K562 (cell line): ENCODE data around the gene SMIM29. TPM values are rescaled to one million over a fixed set of nuclear protein-coding genes. Genes with fewer than 3 reads are reported as not detected.

Experiments used
- CBX5 ChIP-seq: IDR thresholded peaks from 2 replicates; pipeline ENCODE4 v1.6.1; 2014; ENCODE audit warnings: low read depth, borderline replicate concordance
- CREB3L1 ChIP-seq: fragments of 450-650 bp; IDR thresholded peaks from 2 replicates; pipeline ENCODE4 v1.6.1; 2014; ENCODE audit warnings: low read depth, mild to moderate bottlenecking, moderate library complexity, borderline replicate concordance
- FIP1L1 ChIP-seq: fragments of 200-400 bp; formaldehyde crosslinking; IDR thresholded peaks from 2 replicates; pipeline ENCODE4 v1.6.1; 2018; ENCODE audit warnings: mild to moderate bottlenecking, low read depth, low read length; ENCODE audit not compliant: poor library complexity, severe bottlenecking
- HCFC1 ChIP-seq: IDR thresholded peaks from 2 replicates; pipeline ENCODE4 v1.6.1; 2012; ENCODE audit warnings: low read depth, low read length, improper control_type of control experiment
- ID3 ChIP-seq, 2 experiments: fragments of 250-450 bp in 1 of 2; fragments of 450-650 bp in 1 of 2; sonication (Bioruptor Pico) in 1 of 2; IDR thresholded peaks; 2 replicates each; pipeline versions ENCODE4 v1.6.1 to v1.8.0; 2016 to 2021; ENCODE audit warnings: mild to moderate bottlenecking in 2 of 2, moderate library complexity in 2 of 2, missing compliant biosample characterization in 1 of 2, missing genetic modification characterization in 1 of 2
- KDM4B ChIP-seq, 2 experiments: fragments of 450-650 bp in 1 of 2; sonication (generic) in 1 of 2; IDR thresholded peaks; 2 replicates each; pipeline ENCODE4 v1.6.1; 2016 to 2017; ENCODE audit warnings: borderline replicate concordance in 2 of 2, antibody characterized with exemption in 1 of 2, low read depth in 1 of 2, mild to moderate bottlenecking in 1 of 2
- NCOA1 ChIP-seq: fragments of 450-650 bp; IDR thresholded peaks from 2 replicates; pipeline ENCODE4 v1.6.1; 2016; ENCODE audit warnings: low read depth
- NKRF ChIP-seq: fragments of 450-650 bp; IDR thresholded peaks from 2 replicates; pipeline ENCODE4 v1.6.1; 2016; ENCODE audit warnings: borderline replicate concordance
- PTBP1 ChIP-seq: fragments of 200-400 bp; formaldehyde crosslinking; IDR thresholded peaks from 2 replicates; pipeline ENCODE4 v1.6.1; 2017; ENCODE audit warnings: low read depth, low read length
- SIN3A ChIP-seq, 2 experiments: fragments of 150-350 bp in 1 of 2; IDR thresholded peaks; 2 replicates each; pipeline ENCODE4 v1.6.1; 2011 to 2016; ENCODE audit warnings: borderline replicate concordance in 2 of 2, low read depth in 2 of 2, low read length in 2 of 2, mild to moderate bottlenecking in 2 of 2, moderate library complexity in 2 of 2; ENCODE audit not compliant: control insufficient read depth in 1 of 2
- ZBTB7A ChIP-seq: IDR thresholded peaks from 2 replicates; pipeline ENCODE4 v1.6.1; 2011; ENCODE audit warnings: low read depth, mild to moderate bottlenecking, low read length, moderate library complexity, borderline replicate concordance; ENCODE audit not compliant: control insufficient read depth
- ZNF24 ChIP-seq: fragments of 450-650 bp; IDR thresholded peaks from 2 replicates; pipeline ENCODE4 v1.6.1; 2016
- ZNF282 ChIP-seq: sonication (generic); formaldehyde crosslinking; IDR thresholded peaks from 2 replicates; pipeline ENCODE4 v1.8.1; 2023; ENCODE audit warnings: missing genetic modification reagents
- ZNF431 ChIP-seq: sonication (generic); formaldehyde crosslinking; IDR thresholded peaks from 2 replicates; pipeline ENCODE4 v1.8.0; 2022; ENCODE audit warnings: mild to moderate bottlenecking, missing genetic modification reagents
- ZNF57 ChIP-seq: fragments of 450-650 bp; formaldehyde crosslinking; IDR thresholded peaks from 2 replicates; pipeline ENCODE4 v1.4.0; 2020; ENCODE audit warnings: mild to moderate bottlenecking, moderate library complexity
- ZNF77 ChIP-seq: fragments of 250-450 bp; sonication (Bioruptor Pico); IDR thresholded peaks from 2 replicates; pipeline ENCODE4 v1.5.0; 2020
- polyA plus RNA-seq, 8 experiments: library from polyadenylated mRNA; depleted of rRNA in 4 of 8; stranded (reverse) in 5 of 8; unstranded in 3 of 8; fragments of >200 nt; fragmentation: Nextera tagmentation in 2 of 8; fragmentation: Illumina TruSeq in 1 of 8; extraction: Ambion mirVana in 2 of 8; extraction: Trizol in 1 of 8; gene quantifications; 2 replicates each; pipeline versions ENCODE4 v1.2.1 to v1.2.3, GENCODE V29; 2011 to 2014; ENCODE audit warnings: inconsistent platforms in 1 of 8, missing spikeins in 1 of 8
- total RNA-seq, 7 experiments: library from RNA; depleted of rRNA in 6 of 7; stranded (reverse); fragments of >200 nt in 6 of 7; fragmentation: Illumina TruSeq in 2 of 7; extraction: Trizol in 2 of 7; gene quantifications; 2 replicates each; pipeline versions ENCODE4 v1.2.1 to v1.2.3, GENCODE V29; 2011 to 2021; ENCODE audit warnings: low replicate concordance in 1 of 7
- TF ChIP-seq, protein P1 (sequence below): fragments of 450-650 bp; formaldehyde crosslinking; IDR thresholded peaks from 2 replicates; pipeline ENCODE4 v1.4.0; 2020; ENCODE audit warnings: mild to moderate bottlenecking, moderate library complexity
- TF ChIP-seq, protein P2 (sequence below): IDR thresholded peaks from 2 replicates; pipeline ENCODE4 v1.6.1; 2011; ENCODE audit warnings: borderline replicate concordance, low read depth, mild to moderate bottlenecking, moderate library complexity, low read length; ENCODE audit not compliant: insufficient read depth, poor library complexity, severe bottlenecking

The SMIM29 gene
- total and polyA plus RNA-seq, 9 of the 15 experiments (the other 6 are each of a cell fraction or from before 2014, with no cell fraction given): 6.5 to 36.7 (median 20.9) TPM

- TF ChIP-seq KDM4B (IDR thresholded peaks at IDR 0.05; ENCODE audit: borderline replicate concordance in 2 of 2, low read depth in 1 of 2) (peak in 1 of 2 experiments; percentile 42; a peak in 1 of 4 replicates), NKRF (peak; percentile 50; the same call in 1 of the 2 replicates), HCFC1 (peak; percentile 9; the same call in 1 of the 2 replicates), ZNF77 (CRISPR knock-in tag) (peak; percentile 83; the same call in 1 of the 2 replicates), ZNF431 (CRISPR knock-in tag) (0 out of 2 replicates have a peak, but pooled peaks have one; percentile 12), CBX5 (no peak), PTBP1 (peak; percentile 86; the same call in 1 of the 2 replicates), SIN3A (IDR thresholded peaks at IDR 0.05; ENCODE audit: borderline replicate concordance in 2 of 2, control insufficient read depth in 1 of 2, low read depth in 2 of 2, low read length in 2 of 2) (peak in 1 of 2 experiments; percentile 80; a peak in 1 of 4 replicates), FIP1L1 (peak; percentile 80), NCOA1 (no peak), ID3 (CRISPR knock-in tag; IDR thresholded peaks at IDR 0.05) (no peak), ID3 (tag; IDR thresholded peaks at IDR 0.05) (peak; percentile 78), ZNF57 (CRISPR knock-in tag) (peak; percentile 9; the same call in 1 of the 2 replicates), CREB3L1 (0 out of 2 replicates have a peak, but pooled peaks have one; percentile 21), ZNF282 (CRISPR knock-in tag) (0 out of 2 replicates have a peak, but pooled peaks have one; percentile 62), ZNF24 (no peak), ZBTB7A (peak; percentile 78; the same call in 1 of the 2 replicates)
- TF ChIP-seq, protein P1, sequence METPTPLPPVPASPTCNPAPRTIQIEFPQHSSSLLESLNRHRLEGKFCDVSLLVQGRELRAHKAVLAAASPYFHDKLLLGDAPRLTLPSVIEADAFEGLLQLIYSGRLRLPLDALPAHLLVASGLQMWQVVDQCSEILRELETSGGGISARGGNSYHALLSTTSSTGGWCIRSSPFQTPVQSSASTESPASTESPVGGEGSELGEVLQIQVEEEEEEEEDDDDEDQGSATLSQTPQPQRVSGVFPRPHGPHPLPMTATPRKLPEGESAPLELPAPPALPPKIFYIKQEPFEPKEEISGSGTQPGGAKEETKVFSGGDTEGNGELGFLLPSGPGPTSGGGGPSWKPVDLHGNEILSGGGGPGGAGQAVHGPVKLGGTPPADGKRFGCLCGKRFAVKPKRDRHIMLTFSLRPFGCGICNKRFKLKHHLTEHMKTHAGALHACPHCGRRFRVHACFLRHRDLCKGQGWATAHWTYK (CRISPR knock-in tag): no peak
- TF ChIP-seq, protein P2, sequence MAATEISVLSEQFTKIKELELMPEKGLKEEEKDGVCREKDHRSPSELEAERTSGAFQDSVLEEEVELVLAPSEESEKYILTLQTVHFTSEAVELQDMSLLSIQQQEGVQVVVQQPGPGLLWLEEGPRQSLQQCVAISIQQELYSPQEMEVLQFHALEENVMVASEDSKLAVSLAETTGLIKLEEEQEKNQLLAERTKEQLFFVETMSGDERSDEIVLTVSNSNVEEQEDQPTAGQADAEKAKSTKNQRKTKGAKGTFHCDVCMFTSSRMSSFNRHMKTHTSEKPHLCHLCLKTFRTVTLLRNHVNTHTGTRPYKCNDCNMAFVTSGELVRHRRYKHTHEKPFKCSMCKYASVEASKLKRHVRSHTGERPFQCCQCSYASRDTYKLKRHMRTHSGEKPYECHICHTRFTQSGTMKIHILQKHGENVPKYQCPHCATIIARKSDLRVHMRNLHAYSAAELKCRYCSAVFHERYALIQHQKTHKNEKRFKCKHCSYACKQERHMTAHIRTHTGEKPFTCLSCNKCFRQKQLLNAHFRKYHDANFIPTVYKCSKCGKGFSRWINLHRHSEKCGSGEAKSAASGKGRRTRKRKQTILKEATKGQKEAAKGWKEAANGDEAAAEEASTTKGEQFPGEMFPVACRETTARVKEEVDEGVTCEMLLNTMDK: peak; percentile 94
Observed at GRCh38 chr6:34246563-34247391, 2.0 kb downstream of the SMIM29 start (continued).
